Body of pancreas (tissue), 4 donors: ENCODE results near the gene PP2D1.

Experiments
- CTCF ChIP-seq, 7 experiments: fragments of 450-650 bp in 4 of 7; fragments of 200-600 bp in 3 of 7; sonication (generic) in 3 of 7; IDR thresholded peaks; one replicate each; pipeline ENCODE4 v1.5.1; 2016 to 2019; ENCODE audit warnings: antibody characterized with exemption in 7 of 7
- POLR2A ChIP-seq, 3 donors: fragments of 450-650 bp; IDR thresholded peaks; one replicate each; pipeline ENCODE4 v1.6.1; 2016; ENCODE audit warnings: antibody characterized with exemption in 3 of 3, mild to moderate bottlenecking in 2 of 3

GRCh38 chr3:19954676-19955075 lies 57.4 kb downstream of the PP2D1 start:
- TF ChIP-seq CTCF (IDR thresholded peaks at IDR 0.05), result no peak
- no peak for TF ChIP-seq POLR2A (IDR thresholded peaks at IDR 0.05)
